Vagina (tissue), 2 donors: Measurements from ENCODE around the gene AGXT2.

Experiments
- CTCF ChIP-seq, 3 experiments: fragments of 450-650 bp in 2 of 3; fragments of 200-600 bp in 1 of 3; sonication (generic) in 1 of 3; IDR thresholded peaks; one replicate each; pipeline ENCODE4 v1.5.1; 2017 to 2019; ENCODE audit warnings: antibody characterized with exemption in 3 of 3, mild to moderate bottlenecking in 2 of 3, moderate library complexity in 2 of 3
- POLR2A ChIP-seq, 2 donors: fragments of 450-650 bp; IDR thresholded peaks; one replicate each; pipeline ENCODE4 v1.6.1; 2017; ENCODE audit warnings: antibody characterized with exemption in 2 of 2, mild to moderate bottlenecking in 2 of 2, moderate library complexity in 2 of 2
- POLR2AphosphoS5 ChIP-seq, 2 donors: sonication (generic); formaldehyde crosslinking; IDR thresholded peaks; one replicate each; pipeline ENCODE4 v1.9.0; 2017; ENCODE audit warnings: antibody characterized with exemption in 2 of 2, mild to moderate bottlenecking in 2 of 2, low read depth in 1 of 2; ENCODE audit not compliant: insufficient read depth in 1 of 2

GRCh38 chr5:35052838-35053237 is 5.1 kb upstream of the AGXT2 start:
- TF ChIP-seq CTCF (IDR thresholded peaks at IDR 0.05) = no peak
- no peak for TF ChIP-seq POLR2A (IDR thresholded peaks at IDR 0.05)
- TF ChIP-seq POLR2AphosphoS5 (IDR thresholded peaks at IDR 0.05; ENCODE audit: insufficient read depth in 1 of 2, low read depth in 1 of 2) = no peak
